Measurements from ENCODE around the gene CDR2L.
A peak's percentile ranks its signal among the peaks of the same experiment; 100 is the strongest.
"Not testable (repeated sequence)": the region's sequence is repeated elsewhere in the genome, so short reads cannot be mapped to it uniquely, and the experiment has no call there.

Gene CDR2L

DNA sequence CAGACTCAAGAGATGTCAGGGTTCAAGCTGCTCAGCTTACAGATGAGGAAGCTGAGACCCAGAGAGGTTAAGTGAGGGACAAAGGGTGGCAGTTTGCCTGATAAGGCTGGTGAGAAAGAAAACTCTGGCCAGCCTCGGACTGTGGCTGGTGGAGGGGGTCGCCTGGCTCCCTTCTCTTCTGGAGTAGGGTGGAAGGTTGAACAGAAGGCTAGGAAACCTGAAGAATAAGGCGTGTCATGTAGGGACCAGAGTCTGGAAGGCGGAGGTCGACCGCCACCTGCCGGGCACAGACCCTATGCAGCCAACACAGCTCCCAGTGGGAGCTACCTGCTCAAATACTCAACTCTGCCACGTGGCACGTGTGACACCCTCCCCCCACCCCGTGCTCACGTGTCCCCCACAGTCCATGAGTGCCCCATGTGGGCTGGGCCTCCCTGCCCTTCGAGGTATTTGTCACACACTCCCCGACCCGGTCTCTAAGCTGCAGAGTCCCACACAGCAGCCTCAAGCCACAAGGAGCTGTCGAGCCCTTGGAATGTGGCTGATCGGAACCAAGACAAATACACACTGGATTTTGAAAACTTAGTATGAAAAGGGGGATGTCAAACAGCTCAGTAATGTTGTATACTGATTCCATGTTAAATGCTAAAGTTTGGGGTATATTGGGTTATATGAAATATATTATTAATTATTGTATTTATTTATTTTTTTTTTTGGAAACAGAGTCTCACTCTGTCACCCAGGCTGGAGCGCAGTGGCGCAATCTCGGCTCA, 26.7 kb upstream of the CDR2L start:
- peak; percentile 74 for DNase-seq

DNA sequence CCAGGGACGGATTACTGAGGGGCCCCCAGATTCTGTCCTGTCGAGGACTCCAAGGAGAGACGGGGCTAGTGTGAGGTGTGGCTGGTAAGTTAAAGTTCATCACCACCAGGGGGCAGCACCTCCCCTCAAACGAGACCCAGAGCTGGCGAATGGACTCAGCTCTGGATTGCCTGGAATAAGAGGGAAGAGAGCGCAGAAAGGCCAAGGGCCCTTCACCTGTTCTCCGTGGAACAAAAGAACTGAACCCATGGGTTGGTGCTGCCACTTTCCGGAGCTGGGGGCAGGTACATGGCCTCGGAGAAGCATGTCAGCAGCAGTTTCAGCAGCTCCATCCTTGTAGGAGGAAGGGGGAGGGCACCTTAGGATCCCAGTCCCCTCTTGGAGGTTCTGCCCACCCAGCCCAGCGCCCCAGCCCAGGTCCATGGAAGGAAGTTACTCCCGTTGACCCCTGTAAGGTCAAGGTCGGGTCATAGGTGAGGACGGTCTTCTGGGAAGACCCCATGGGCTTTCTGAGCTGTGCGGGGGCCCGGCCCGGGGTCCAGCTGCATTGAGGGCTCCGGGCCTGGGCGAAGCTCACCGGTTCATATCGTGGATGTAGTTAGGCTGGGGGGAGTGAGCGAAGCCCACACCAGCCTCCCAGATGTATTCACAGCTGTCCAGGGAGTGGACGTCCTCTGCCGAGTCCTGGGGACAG, 25.6 kb upstream of the CDR2L start:
- DNase-seq: peak; percentile 80

DNA sequence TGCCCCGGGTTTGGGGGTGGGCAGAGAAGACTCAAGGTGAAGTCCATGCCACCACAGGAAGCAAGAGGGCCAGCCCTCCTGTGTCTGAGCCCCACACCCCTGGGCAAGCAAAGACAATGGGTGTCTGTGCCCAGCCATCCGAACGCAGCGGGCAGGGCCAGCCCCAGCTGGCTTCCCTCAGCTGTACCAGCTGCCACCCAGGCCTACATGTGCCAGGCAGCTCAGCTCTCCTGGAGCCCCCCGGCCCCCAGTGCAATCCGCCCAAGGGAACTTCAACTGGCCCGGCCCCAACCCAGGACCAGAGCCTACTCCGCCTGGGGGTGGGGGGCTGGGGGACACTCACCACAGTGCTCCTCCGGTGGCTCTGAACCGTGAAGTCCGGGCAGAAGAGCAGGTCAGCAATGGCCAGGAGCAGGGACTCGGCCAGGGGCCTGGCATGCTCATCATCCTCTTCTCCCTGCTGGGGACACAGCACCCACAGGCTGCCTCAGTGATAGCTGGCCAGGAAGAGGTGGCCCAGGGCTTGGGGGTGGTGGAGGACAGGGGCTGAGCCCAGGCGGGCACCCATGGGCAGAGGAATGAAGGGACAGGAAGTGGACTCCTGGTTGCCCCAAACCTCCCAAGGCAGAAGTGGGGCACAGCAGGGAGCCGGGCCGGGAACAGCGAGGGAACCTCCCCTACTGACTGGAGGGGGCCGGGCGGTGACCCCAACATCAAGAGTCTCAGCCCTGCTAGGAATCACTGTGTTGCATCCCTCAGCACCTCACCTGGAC, 24.6 kb upstream of the CDR2L start:
- DNase-seq: peak; percentile 6

DNA sequence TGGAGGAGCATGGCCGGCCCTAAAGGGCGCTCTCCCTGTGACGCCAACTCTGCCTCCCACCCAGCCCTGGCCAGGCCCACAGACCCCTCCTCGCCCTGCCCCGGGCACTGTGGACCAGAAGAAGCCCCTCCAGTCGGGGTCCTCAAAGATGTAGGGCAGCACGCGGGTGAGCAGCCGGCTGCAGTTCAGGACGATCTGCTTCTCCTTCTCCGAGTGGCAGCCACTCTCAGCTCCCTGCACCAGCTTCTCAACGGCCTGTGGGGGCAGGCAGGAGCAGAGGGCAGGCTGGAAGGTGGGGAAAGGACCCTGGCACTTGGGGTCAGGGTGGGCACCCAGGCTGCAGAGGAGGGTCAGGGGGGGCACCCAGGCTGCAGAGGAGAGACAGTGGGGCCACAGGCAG, 23.8 kb upstream of the CDR2L start:
- no peak for DNase-seq

DNA sequence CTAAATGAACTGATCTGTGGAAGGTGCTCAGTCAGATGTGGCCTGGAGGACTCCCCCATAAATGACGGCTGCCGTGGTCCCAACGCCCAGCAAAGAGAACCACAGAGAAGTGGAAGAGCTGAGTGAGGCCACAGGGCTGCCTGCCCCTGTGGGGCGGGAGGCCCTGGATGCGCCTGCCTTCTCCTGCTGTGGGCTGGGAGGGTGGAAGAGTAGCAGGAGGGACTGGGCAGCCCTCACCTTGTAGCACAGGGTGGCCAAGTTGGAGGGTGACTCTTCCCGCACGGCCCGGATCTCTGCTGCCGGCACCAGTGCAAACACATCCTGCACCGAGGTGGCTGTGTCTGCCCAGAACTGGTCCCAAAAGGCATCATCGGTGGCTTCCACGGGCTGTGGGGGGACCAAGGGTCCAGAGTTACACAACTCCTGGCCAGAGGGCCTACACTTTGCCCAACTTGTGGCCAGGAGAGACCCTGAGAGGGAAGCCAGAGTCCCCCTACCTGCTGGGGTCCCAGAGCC, 23.1 kb upstream of the CDR2L start:
- DNase-seq: no peak

DNA sequence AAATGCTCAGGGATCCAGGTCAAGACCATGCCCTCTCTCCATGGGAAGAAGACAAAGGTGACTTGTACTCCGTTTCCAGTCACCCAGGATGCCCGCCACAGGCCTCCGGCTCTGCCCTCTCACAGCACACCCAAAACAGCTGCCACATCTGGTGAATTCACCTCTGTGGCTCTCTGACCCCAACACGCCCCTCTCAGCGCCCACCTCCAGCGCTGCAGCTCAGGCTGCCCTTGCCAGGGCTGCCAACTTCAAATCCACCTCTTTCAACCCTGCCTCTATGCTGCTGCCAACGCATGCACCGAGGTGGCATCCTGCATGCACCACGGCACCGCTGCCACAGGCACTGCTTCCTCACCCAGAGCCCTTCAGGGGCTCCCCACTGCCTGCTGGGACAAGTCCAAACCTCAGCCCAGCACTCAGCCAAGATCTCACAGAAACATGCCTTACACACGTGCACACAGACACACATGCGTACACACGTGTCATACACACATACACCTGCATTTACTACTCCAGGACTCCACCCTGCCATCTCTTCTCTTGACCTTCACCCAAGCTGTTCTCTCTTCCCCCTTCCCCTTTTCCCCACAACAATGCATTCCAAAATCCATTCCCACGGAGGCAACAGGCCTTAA, 22.3 kb upstream of the CDR2L start:
- no peak for DNase-seq

DNA sequence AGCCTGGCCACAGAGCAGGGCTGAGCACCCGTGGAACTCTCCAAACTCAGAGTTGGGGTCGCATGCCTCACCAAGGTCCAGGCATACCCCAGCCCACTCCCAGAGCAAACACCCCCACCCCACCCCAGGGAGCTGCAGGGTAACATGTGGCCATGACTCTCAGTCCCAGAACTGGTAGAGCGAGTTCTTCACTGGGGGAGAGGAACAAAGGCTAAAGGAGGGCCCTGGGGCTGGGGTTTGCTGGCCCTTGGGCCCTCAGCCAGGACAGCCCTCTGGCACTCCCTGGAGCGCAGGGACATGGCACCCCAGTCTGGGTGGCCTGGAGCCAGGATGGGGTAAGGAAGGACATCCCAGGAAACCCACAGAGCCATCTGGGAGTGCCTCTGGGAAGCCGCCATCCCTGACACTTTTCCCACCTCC, 19.1 kb upstream of the CDR2L start:
- DNase-seq: no peak

DNA sequence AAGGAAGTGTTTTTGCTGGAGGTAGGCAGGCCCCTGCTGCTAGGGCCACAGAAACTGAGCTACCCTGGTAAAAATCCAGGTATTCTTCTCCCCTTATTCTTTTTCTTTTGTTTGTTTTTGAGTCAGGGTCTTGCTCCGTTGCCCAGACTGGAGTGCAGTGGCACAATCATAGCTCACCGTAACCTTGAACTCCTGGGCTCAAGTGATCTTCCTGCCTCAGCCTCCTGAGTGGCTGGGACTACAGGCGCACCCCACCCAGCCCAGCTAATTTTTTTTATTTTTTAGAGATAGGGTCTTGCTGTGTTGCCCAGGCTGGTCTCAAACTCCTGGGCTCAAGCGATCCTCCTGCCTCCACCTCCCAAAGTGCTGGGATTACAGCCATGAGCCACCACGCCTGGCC, 17.9 kb upstream of the CDR2L start:
- not testable (repeated sequence) for DNase-seq

DNA sequence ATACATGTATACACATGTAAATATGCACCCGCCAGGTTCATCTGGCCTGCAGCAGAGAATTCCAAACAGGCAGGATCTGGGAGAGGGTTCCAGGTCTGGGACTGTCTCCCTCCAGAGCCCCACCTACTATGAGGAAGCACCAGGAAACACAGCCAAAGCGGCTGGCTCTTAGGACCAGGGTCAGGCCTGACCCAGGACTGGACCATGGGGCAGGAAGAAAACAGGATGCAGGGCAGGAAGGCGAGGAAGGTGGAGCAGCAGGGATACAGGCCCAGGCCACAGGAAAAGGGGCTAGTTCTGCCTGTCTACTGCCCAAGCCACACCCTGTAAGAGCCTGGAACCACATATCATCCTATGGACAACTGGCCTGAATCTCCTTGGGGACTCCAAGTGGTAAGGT, 17.0 kb upstream of the CDR2L start:
- no peak for DNase-seq

DNA sequence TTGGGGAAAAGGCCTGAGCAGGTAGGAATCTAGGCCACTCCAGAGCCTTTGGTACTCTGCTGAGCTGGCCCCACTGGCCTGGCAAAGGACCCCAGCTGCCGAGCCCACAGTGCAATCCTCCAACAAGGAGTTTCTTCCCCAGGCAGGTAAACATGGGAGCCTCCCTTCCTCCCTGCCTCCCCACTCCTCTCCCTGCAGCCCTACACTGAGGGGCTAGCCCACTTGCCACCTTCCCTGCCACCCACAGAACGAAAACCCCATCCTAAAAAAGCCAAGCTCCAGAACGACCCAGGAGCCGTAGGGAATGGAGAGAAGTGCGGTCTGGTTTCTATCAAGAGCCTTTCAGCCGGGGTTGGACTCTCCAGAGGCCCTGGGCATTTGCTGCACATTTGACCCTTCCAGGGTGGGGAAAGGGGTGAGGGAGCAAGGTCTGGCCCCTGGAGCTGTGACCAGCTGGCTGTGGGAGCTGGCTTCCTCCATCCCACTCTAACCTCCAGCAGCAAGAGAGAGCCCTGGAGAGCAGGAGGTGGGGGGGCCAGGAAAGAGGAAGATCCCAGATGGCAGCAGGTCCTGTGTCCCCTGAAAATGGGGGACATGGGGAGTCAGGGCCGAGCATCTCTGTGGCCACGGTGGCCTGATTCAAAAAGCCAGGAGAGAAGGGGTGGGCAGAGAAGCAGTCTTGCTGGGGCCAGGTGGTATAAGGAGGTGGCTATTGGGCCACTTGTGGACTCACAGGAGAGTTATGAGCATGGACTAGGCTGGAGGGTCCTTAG, 16.2 kb upstream of the CDR2L start:
- DNase-seq: no peak

DNA sequence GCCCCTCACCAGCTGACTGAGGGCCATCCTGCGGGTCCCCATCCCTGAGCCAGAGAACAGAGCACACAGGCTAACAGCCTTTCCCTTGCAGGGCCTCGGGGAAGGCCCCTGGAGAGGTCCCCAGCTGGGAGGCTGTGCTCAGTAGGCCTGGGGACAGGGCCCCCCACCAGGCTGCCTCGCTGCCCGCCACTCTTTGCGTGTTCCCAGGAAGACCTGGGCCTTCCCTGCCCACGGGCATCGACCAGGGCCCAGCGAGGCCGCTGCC, 15.7 kb upstream of the CDR2L start:
- peak; percentile 32 for DNase-seq

DNA sequence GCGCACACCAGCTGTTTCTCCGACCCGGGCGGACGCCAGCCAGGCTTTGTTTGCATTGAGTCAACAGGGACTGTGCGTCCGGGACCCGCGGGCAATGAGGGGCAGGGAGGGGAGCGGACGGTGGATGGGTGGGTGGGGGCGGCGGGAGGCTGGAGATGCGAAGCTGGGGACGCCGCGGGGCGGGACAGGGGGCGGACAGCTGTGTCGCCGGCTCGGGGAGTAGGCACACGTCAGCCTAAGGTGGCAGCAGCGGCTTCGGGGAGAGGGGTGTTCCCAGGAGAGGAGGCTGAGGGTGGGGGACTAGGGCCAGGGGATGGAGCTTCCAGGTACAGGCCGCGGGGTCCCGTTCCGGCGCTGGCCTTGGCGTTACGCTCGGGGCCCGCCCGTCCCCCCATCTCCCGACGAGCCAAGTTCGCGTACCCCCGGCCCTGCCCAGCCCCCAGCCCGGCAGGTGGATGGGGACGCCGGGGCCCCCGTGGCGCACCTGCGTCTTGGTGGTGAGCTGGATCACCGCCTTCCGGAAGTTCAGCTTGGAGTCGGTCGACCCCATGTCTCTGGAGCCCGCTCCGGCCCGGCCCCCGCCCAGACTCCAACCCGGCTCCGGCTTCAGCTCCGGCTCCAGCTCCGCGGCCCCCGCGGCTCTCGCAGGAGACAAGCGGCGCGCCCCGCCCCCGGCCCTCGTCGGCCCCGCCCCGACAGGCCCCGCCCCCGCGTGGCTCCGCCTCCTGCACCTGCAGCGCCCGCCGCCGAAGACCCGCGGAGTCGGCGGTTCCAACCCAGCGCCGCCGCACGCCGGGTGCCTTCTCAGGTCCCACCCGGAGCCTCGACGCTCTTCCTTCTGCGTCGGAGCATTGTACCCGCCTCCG, 15.1 kb upstream of the CDR2L start, which contains the start of gene HID1:
Gene HID1, minus strand, starts transcription at position 653 of the 866 bp plus-strand sequence. Its CDS starts 103 bp downstream, at position 550.
- peak; percentile 64 for DNase-seq

DNA sequence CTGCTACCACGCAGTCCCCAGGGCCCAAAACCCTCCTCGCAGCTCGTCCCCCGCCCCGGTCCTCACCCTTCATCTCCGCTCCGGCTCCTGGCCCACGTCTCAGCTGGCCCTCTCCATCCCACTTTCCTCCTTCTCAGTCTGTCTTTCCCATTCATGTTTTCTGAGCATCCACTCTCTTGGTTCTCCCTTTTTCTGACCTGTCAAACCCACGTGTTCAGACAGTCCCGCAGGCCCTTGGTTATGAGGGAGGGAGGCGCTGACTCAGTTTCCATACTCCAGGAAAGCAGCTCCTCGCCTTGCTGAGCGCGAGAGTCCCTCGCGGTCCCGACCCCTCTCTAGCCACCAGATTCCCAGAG, 14.5 kb upstream of the CDR2L start:
- no peak for DNase-seq

DNA sequence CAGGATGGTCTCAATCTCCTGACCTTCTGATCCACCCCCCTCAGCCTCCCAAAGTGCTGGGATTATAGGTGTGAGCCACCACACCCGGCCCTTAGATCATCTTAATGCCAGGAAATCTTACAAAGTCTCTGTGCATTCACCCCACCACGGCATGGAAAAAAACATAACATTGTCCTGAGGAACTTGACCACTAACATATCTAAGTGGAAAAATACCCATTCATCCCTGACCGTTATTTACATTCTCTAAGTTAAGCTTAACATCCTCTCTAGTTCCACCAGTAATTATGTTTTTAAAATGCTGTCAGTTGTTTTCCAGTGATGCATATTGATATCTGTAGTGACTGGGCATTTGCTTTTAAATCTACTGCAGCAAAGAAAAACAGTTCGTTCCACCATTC, 11.5 kb upstream of the CDR2L start:
- no peak for DNase-seq

DNA sequence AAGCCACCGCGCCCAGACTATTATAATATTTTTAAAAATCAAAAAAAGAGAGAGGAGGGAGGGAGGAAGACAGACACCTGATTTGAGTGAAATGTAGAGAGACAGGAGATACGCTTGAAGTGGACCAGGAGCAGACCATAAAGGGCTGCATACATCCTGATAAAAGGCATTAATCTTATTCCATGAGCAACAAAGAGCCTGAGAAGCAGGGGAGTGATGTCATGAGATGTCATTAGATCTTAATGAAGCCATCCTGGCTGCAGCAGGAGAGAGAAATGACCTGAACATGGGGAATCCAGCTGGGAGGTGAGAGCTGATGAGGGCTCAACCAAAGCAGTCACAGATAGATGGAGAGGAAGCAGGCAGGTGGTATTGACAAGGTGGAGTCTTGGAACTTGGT, 9.6 kb upstream of the CDR2L start:
- no peak for DNase-seq

DNA sequence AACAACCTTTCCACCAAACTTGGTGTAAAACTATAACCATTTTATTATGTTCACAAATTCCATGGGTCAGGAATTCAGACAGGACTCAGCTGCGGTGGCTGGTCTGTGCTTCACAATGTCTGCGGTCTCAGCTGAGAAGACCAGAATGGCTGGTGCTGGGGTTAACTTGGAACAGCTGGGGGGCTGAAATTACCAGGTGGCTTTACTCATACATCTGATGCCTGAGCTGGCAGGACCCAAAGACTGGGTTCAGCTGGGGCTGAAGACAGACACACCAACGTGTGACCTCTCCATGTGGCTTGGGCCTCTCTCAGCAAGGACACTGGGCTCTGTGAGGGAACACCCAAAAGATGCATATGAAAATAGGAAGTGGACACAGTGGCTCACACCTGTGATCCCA, 9.2 kb upstream of the CDR2L start:
- no peak for DNase-seq

DNA sequence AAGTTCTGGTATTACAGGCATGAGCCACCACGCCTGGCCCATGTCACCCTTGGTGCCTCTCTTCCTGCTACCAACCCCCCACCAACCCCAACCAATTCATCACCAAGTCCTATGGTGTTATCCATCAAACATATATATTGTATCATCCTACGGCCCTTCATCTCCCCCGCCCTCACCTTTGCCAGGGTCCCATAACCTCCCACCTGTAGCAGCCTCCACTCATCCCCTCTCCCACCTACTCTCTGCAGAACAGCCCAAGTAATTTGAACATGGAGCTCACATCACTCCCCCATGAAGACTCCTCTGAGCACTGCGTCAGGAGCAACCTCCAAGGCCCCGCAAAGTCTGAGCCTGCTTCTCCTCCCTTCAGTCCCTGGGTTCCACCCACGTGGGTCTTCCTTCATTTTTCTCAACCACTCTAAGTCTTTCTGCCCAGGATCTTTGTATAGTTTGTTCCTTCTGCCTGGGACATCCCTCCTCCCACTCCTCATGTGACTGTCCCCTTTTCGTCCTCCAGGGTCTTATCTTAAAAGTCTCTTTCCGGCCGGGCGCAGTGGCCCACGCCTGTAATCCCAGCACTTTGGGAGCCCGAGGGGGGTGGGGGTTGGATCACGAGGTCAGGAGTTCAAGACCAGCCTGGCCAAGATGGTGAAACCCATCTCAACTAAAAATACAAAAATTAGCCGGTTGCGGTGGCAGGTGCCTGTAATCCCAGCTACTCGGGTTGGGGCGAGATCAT, 7.9 kb upstream of the CDR2L start:
- DNase-seq: no peak

DNA sequence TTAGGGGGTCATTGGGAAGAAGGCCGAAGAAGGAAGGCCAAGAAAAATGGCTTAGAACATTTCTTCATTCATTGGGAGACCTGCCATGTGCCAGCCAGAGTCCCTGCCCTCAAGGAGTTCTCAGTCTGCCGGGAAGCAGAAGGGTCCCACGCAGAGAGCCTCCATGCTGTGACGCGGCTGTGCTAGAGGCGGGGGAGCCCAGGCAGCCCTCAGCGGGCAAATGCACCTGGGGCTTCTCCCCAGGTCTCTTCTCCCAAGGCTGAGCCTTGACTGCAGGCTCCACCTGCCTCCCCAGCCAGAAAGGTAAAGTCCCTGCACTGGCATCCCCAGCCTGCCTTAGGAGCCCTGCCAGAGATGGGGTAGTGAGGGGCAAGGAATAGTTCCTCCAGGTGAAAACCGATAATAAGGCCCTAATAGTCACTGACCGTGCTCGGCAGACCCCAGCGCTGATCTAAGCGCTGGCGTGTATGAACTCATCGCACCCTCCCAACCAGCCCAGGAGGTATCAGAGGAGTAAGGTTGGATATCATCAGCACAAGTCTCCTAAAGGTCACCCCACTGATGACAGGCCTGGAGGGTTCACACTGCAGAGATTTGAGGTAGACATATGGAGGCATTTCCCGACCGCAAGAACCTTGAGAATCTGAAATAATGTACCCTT, 6.0 kb upstream of the CDR2L start:
- no peak for DNase-seq

DNA sequence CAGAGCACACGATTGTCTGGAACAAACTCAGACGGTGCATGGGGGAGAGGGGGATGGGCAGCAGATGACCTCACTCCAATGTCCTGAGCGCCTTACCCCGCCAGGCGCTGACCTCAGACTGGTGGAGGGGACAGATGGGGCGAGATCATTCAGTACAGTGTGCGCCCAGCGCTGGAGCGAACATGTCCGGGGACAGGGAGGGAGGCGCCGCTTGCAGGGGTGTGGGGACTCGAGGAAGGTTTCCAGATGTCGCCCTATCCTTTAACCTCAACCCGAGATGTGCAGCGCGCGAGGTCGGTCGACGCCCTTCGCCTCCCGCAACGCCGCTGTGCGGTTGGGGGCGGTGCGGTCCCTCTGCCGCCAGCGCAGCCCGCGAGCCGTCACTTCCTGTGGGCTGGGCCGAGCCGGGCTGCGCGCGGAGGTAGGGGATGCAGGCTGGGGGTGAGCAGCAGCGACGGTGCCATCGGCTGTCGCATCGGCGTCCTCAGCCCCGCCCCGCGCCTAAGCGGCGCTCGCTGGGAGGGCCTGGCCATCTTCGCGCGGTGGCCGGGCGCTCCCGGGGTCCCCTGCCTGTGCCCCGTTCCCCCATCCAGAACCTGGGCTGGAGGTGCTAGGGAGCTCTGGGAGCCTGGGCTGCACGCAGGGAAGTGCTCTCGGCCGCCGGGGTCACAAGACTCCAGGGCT, 5.3 kb upstream of the CDR2L start:
- peak; percentile 84 for DNase-seq

All from NCI-H2171 treated with DMSO at 0.1 percent for 48 hours (cell line).